HG03095 (cell line): Measurements from ENCODE around the gene KLHL5.
A peak's percentile ranks its signal among the peaks of the same experiment; 100 is the strongest.

Source experiments
- ATAC-seq: cut with Tn5 transposase; IDR thresholded peaks from one replicate; pipeline ENCODE4 v1.9.1; 2021; ENCODE audit warnings: moderate library complexity; ENCODE audit not compliant: unreplicated experiment

KLHL5 gene

GRCh38 chr4:39043058-39043860 lies 18.8 kb upstream of the KLHL5 start:
- no peak for ATAC-seq

GRCh38 chr4:39043861-39044363 lies 18.1 kb upstream of the KLHL5 start:
- no peak for ATAC-seq

- peak; percentile 55 for ATAC-seq
Observed at GRCh38 chr4:39044364-39044955, 17.6 kb upstream of the KLHL5 start.

GRCh38 chr4:39044956-39045826 lies 16.8 kb upstream of the KLHL5 start:
- peak; percentile 28 for ATAC-seq

- no peak for ATAC-seq
Observed at GRCh38 chr4:39045827-39046221, 16.2 kb upstream of the KLHL5 start.

- ATAC-seq, result no peak
Observed at GRCh38 chr4:39046249-39046648, 15.8 kb upstream of the KLHL5 start.

- ATAC-seq, result no peak
Observed at GRCh38 chr4:39047681-39048080, 14.4 kb upstream of the KLHL5 start.

GRCh38 chr4:39048311-39048710 lies 13.7 kb upstream of the KLHL5 start:
- ATAC-seq, result no peak

GRCh38 chr4:39050590-39050989 lies 11.4 kb upstream of the KLHL5 start:
- ATAC-seq, result no peak

GRCh38 chr4:39051492-39051891 lies 10.5 kb upstream of the KLHL5 start:
- ATAC-seq, result no peak

GRCh38 chr4:39053983-39054382 lies 8.0 kb upstream of the KLHL5 start:
- ATAC-seq, result no peak

GRCh38 chr4:39054497-39054896 lies 7.5 kb upstream of the KLHL5 start:
- ATAC-seq, result no peak

- ATAC-seq, result no peak
Observed at GRCh38 chr4:39056023-39056422, 6.0 kb upstream of the KLHL5 start.

GRCh38 chr4:39061457-39061856 lies 575 bp upstream of the KLHL5 start:
- no peak for ATAC-seq

GRCh38 chr4:39062770-39063097 lies 702 bp downstream of the KLHL5 start:
- no peak for ATAC-seq

GRCh38 chr4:39063430-39063829 lies 1.4 kb downstream of the KLHL5 start:
- ATAC-seq, result no peak

GRCh38 chr4:39066371-39066770 lies 4.3 kb downstream of the KLHL5 start:
- no peak for ATAC-seq

- ATAC-seq, result no peak
Observed at GRCh38 chr4:39067031-39067430, 5.0 kb downstream of the KLHL5 start.

- no peak for ATAC-seq
Observed at GRCh38 chr4:39067451-39067850, 5.4 kb downstream of the KLHL5 start.

GRCh38 chr4:39068907-39069306 lies 6.9 kb downstream of the KLHL5 start:
- no peak for ATAC-seq

GRCh38 chr4:39078829-39079228 lies 16.8 kb downstream of the KLHL5 start:
- ATAC-seq, result no peak

GRCh38 chr4:39083164-39083563 lies 21.1 kb downstream of the KLHL5 start:
- ATAC-seq, result no peak
